ENCODE results near the gene FAM20B. TPM values are rescaled to one million over a fixed set of nuclear protein-coding genes. Genes with fewer than 3 reads are reported as not detected.

FAM20B gene
- total and polyA plus RNA-seq, 10 donors, result 5.8 to 38.0 (median 24.7) TPM

DNA sequence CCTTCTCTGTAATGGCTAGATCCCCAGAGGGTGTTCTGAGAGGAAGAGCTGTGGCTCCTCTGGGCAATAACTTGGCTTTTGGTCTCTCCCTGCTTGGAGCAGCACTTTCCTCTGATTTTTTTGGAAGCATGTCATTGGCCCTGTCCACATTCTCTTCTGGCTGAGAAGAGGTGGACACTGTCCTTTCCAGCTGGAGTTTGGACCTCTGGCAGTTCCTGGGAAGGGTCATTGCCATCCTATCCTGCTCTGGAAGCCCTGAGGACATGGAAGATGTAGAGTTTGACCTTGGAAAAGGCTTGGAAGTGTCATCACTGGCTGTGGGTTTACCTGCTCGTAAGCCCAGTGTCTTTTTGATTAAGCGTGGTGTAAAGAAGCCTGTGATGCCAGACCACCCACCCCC, 83.0 kb downstream of the FAM20B start:
- Histone ChIP-seq H3K9me3 (no peaks in the 10 kb centered on the region), H3K4me3 (no peak overlapping the region), H3K27ac (no peak overlapping the region), H3K4me1 (no peaks in the 10 kb centered on the region), H3K27me3 (replicated peaks in 1 of 7) (no peaks in the 10 kb centered on the region), H3K36me3 (peaks cover 0 to 75% (median 49%) of the 10 kb centered on the region in 6 donors)
- TF ChIP-seq POLR2AphosphoS5 (IDR thresholded peaks at IDR 0.05), result no peak
- TF ChIP-seq POLR2A (IDR thresholded peaks at IDR 0.05), result no peak
- TF ChIP-seq, protein P1, sequence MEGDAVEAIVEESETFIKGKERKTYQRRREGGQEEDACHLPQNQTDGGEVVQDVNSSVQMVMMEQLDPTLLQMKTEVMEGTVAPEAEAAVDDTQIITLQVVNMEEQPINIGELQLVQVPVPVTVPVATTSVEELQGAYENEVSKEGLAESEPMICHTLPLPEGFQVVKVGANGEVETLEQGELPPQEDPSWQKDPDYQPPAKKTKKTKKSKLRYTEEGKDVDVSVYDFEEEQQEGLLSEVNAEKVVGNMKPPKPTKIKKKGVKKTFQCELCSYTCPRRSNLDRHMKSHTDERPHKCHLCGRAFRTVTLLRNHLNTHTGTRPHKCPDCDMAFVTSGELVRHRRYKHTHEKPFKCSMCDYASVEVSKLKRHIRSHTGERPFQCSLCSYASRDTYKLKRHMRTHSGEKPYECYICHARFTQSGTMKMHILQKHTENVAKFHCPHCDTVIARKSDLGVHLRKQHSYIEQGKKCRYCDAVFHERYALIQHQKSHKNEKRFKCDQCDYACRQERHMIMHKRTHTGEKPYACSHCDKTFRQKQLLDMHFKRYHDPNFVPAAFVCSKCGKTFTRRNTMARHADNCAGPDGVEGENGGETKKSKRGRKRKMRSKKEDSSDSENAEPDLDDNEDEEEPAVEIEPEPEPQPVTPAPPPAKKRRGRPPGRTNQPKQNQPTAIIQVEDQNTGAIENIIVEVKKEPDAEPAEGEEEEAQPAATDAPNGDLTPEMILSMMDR (IDR thresholded peaks at IDR 0.05 in 8 of 11, conservative IDR thresholded peaks at IDR 0.05 in 3 of 11), result no peak
- DNase-seq, result no peak
- 74 to 100% (median 96%) methylated on average over 2 of the region's 2 CpGs for WGBS, 5 donors
- intact Hi-C loops (cut with DNase I; ENCODE audit: low total_unique reads), result no loop called here

DNA sequence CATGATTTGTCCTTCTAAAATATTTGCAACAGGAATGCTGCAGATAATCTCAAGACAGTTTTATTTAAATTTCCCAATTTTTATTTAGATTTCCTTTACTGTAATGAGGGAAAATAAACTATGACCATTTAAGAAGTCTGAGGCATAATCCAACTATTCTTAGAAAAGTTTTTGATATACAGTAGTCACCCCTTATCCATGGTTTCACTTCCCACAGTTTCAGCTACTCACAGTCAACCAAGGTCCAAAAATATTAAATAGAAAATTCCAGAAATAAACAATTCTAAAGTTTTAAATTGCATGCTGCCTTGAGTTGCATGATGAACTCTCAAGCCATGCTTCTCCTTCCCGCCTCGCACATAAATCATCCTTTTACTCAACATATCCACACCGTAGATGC, 89.5 kb downstream of the FAM20B start:
- Histone ChIP-seq H3K9me3 (no peaks in the 10 kb centered on the region), H3K4me3 (no peak overlapping the region), H3K4me1 (no peaks in the 10 kb centered on the region), H3K27ac (no peak overlapping the region), H3K36me3 (peaks cover 0 to 97% (median 43%) of the 10 kb centered on the region in 6 donors), H3K27me3 (replicated peaks in 1 of 7) (no peaks in the 10 kb centered on the region)
- DNase-seq, result no peak
- intact Hi-C loops (cut with DNase I; ENCODE audit: low total_unique reads), result loop anchor here (10.0 kb wide), 1 partner anchor 260 kb away; no protein-coding TSS in a partner anchor
- TF ChIP-seq POLR2AphosphoS5 (IDR thresholded peaks at IDR 0.05), result no peak
- TF ChIP-seq, protein P1 (IDR thresholded peaks at IDR 0.05 in 8 of 11, conservative IDR thresholded peaks at IDR 0.05 in 3 of 11), result no peak
- no peak for TF ChIP-seq POLR2A (IDR thresholded peaks at IDR 0.05)
- 89 to 97% (median 94%) methylated on average over 3 of the region's 3 CpGs for WGBS, 5 donors

DNA sequence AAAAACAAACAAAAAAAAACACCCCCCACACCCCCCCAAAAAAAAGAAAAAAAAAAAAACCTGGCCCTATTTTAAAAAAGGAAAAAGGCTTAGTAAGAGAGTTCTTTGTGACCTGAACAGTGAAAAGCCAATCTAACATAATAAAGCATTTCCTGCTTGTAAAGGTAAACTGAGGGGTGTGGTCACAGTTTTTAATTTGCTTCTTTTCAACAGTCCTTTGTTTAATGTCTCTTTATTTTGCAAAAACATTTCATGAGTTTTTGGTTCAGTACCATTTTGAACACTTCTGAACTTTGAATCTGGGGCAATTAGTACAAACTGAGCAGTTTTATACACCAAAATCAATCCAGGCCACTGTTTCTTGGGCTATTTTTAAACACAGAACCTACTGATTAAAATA, 93.8 kb downstream of the FAM20B start:
- Histone ChIP-seq H3K36me3 (peaks cover 0 to 81% (median 30%) of the 10 kb centered on the region in 6 donors), H3K9me3 (no peaks in the 10 kb centered on the region), H3K4me1 (peaks cover 0 to 8% (median 0%) of the 10 kb centered on the region in 6 donors), H3K27me3 (replicated peaks in 1 of 7) (no peaks in the 10 kb centered on the region), H3K27ac (no peak overlapping the region), H3K4me3 (no peak overlapping the region)
- TF ChIP-seq POLR2A (IDR thresholded peaks at IDR 0.05) (no peak), POLR2AphosphoS5 (IDR thresholded peaks at IDR 0.05) (no peak)
- TF ChIP-seq, protein P1 (IDR thresholded peaks at IDR 0.05 in 8 of 11, conservative IDR thresholded peaks at IDR 0.05 in 3 of 11), result no peak
- no peak for DNase-seq
- intact Hi-C loops (cut with DNase I; ENCODE audit: low total_unique reads), result loop anchor here (10.0 kb wide), 1 partner anchor 255 kb away; no protein-coding TSS in a partner anchor

DNA sequence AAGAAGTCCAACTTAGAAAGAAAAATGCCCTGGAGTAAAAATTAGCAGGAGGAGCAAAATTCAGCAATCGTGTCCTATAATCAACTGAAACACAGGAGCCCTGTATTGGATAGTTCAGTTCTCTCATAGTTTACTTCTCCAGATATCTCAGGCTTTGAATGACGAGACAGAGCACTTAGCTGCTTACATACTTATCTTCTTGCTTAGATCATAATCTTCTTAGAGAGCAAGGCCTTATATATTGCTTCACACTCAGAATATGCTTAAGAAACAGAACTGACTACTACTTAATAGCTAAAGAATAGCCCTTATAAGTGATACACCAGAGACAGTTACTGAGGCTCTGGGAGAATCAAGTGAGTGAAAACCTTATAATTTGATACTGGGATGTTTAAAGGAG, 95.0 kb downstream of the FAM20B start:
- peaks cover 0 to 74% (median 32%) of the 10 kb centered on the region in 6 donors for H3K36me3 ChIP-seq
- DNase-seq, result no peak
- no peak overlapping the region for H3K27ac ChIP-seq
- 90 to 95% (median 93%) methylated on average over 2 of the region's 2 CpGs for WGBS, 5 donors
- no peak overlapping the region for H3K4me3 ChIP-seq
- no peaks in the 10 kb centered on the region for H3K27me3 ChIP-seq (replicated peaks in 1 of 7)
- TF ChIP-seq POLR2A (IDR thresholded peaks at IDR 0.05), result no peak
- H3K9me3 ChIP-seq, result no peaks in the 10 kb centered on the region
- intact Hi-C loops (cut with DNase I; ENCODE audit: low total_unique reads), result loop anchor here (10.0 kb wide), 1 partner anchor 174 kb away; the partner anchor contains the start of gene SOAT1
- peaks cover 0 to 10% (median 0%) of the 10 kb centered on the region in 6 donors for H3K4me1 ChIP-seq

Data from spleen (tissue), 11 donors.